GM12801 (cell line): Measurements from ENCODE around the gene HOXA2.

Experiments
- TF ChIP-seq, protein P1 (sequence below): IDR thresholded peaks from one replicate; pipeline ENCODE4 v1.5.1; 2011; ENCODE audit warnings: control low read depth; ENCODE audit not compliant: insufficient read length; ENCODE audit errors: extremely low read depth

HOXA2 gene

DNA sequence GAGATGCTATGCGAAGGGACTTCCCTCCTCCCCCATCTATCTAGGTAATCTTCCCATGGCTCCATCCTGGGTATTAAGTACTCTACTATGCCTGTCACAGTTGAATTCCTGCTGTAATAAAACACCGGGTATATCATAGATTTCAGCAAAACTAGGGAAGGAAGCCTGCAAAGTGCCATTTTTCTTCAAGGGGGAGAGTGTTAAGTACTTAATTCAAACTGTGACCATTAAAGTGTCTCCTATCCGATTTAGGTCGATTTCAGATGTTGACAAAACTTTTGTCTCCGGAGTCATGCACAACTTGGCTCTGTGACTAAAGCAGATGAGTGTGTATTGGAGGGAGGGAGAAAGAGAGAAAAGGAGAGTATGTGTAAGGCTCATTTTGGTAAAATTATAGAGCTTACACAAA is 23.5 kb upstream of the HOXA2 start:
- TF ChIP-seq, protein P1, sequence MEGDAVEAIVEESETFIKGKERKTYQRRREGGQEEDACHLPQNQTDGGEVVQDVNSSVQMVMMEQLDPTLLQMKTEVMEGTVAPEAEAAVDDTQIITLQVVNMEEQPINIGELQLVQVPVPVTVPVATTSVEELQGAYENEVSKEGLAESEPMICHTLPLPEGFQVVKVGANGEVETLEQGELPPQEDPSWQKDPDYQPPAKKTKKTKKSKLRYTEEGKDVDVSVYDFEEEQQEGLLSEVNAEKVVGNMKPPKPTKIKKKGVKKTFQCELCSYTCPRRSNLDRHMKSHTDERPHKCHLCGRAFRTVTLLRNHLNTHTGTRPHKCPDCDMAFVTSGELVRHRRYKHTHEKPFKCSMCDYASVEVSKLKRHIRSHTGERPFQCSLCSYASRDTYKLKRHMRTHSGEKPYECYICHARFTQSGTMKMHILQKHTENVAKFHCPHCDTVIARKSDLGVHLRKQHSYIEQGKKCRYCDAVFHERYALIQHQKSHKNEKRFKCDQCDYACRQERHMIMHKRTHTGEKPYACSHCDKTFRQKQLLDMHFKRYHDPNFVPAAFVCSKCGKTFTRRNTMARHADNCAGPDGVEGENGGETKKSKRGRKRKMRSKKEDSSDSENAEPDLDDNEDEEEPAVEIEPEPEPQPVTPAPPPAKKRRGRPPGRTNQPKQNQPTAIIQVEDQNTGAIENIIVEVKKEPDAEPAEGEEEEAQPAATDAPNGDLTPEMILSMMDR = no peak

DNA sequence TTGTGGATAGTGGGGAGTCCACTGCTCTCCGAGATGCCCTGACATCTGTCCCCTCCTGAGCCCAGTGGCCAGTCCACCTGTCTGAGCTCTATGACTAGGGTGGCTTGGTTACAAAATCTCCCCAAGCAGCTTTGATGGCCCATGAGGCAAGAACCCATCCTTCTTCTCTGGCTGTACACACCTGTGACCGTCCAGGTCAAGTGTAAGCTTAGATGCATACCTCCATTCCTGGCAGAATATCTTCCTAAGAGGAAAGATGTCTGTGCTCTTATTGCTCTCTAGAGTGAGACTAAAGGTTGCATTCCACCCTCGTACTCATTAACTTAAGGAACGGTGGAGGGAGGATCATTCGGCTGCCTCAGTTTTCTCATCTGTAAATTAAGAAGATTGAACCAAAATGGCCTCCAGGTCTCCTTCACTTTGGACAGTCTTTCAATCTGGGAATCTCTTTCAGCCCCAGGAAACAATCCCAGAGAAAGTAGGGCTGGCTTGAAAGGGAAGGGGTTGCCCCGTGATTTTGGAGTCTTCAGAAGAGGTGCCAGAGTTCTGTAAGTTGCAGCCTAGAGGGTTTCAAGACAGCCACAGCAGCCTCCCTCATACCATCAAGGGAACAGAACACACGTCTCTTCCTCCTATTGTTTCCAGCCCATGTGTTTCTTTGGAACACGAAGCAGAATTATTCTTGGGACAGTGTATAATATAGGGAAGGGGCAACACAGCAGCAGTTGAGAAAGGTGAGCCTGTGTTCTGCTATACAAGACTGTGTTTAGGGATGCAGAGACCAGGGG is 22.6 kb upstream of the HOXA2 start:
- TF ChIP-seq, protein P1 = no peak

DNA sequence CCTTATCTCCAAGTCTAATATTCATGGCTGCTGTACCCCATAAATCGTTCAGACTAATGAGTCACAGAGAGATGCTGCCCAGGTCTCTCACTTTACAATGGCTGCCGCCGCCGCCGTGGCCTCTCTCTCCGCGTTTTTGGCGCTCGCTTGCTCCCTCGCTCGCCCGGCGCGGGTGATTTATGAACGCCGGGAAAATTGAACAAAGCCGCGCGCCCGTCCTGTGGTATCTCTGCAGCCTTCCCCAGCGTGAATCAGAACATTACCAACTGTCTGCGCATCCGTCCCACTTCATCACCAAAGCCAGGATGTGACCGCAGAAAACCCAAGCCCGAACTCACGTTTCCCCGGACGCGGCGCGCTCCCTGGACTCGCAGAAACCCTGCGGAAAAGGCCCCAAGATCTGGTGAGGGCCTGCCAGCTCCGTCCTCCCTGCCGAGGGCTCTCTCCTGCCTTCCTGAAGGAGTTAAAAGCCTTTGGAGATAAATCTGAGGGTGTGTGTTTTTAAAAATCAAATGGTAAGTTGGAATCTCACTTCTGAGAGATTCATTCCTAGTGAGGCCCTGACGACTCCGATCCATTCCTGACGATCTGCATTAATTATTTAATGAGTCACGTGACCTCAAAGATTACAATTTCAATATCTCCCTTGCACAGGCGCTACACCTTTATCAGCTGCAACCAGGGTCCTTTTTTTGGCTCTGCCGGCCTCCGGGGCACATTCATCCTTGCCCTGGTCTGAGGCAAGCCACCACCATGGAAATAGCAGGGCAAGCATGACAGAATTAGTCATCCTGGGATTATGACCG is 21.8 kb upstream of the HOXA2 start:
- TF ChIP-seq, protein P1 = no peak

DNA sequence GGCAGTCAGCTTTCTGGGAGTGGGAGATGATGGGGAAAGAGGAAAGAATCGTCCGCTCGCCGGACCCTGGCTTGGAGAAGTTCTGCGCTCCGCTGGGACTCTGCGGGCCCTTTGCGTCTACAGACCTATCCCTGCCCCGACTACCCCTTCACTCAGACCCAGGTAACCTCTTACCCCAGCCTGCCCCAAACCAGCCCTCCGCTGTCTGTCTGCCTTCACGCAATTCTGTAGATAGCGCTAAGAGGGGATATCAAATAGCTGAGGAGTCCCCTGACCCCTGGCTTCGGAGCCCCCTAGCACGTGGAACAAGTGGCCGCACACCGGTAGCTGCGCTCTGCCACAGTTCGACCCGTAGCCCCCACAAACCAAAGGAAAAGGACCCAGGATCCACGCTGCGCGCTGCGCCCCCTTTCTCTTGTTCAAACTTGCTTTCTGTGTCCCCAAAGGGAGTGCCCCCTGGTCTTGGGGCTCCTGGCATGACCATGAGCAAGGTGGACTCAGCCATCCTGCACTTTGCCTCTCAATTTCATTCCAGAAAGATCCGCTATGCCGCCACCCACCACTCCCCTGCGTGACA is 21.1 kb upstream of the HOXA2 start:
- TF ChIP-seq, protein P1 = no peak

DNA sequence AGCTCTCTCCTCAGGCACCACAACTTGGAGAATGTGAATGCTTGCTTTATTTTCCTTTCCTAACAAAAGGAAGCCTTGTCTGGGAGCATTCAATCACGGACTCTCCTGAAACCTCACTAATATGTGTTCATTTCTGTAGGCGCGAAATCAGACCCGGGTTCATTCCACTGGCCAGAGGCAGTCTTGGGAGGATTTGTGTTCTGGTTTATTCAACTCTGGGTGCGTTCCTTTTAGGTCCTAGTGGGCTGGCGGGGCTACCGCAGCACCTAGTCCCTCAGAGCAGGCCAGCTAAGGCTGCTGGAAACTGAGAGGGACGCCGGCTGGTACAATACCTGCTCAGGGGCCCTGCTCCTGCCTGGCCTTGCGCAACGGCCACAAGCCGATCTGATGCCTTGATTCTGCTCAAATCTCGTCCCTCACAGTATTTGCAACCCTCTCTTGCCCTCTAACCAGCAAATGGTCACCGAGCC is 20.6 kb upstream of the HOXA2 start:
- TF ChIP-seq, protein P1 = no peak

DNA sequence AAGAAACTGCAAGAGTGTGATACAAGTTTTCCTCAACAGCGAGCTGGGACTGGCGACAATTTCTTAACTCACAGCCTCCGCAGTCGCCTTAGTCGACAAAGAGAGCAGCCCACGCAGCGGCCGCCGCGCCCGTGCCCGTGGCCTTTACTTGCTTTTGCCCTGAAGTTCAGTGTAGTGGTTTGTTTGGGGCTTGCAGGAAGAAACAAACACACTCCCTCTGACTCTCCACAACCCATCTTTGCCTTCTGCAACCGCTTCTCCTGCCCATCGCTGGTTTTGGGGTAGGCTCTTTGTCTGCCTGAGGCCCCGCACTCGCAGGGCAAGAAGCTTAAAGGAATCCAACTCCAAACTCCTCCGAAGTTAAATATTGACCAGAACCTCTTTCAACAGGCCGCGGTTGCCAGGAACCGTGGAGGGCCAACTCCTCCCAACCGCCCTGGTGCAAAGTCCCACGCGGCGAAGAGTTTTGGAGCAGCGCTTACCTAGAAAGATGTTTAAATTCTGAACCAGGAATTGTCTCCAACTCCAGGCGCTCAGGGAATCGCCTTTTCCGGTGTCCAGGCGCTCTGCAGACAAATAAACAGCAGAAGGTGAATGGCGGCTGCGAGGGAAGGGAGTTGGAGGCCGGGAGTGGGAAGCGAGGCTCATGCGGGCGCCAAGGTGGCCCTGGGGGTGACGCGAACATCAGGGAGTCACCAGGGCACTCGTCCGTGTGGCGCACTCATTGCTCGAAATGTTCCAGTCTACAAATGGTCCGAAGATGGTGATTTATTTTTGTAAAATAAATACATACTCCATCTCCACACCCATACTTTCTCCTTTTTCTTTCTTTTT is 19.8 kb upstream of the HOXA2 start:
- TF ChIP-seq, protein P1 = no peak
